ENCODE measurements around the gene SYT1.

SYT1 gene

DNA sequence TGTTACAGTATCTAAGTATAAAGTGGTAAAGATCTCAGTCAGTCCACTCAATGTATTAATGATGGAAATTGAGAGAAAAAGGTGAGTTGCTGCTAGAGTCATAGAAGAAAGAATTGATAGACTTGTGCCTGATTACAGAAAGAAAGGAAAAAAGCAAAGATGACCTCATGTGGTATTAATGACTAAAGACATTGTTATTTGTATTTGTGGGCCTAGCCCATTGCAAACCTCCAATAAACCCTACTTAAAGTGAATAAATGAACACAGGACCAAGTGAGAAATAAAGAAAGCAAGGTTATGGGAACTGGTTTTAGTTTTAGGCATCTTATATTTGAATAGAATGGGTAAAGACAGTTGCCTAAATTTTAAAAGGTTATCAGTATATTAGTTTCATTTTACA lies 105.5 kb downstream of the SYT1 start:
- no peak for DNase-seq (ENCODE audit: low read depth)
- TF ChIP-seq CTCF (IDR thresholded peaks at IDR 0.05; ENCODE audit: low read depth, low read length) (no peak), MYC (IDR thresholded peaks at IDR 0.05; ENCODE audit: low read depth, low read length) (no peak), POLR2A (IDR thresholded peaks at IDR 0.05; ENCODE audit: extremely low read depth, insufficient read length) (no peak)
- TF ChIP-seq, protein P1, sequence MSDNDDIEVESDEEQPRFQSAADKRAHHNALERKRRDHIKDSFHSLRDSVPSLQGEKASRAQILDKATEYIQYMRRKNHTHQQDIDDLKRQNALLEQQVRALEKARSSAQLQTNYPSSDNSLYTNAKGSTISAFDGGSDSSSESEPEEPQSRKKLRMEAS (IDR thresholded peaks at IDR 0.05; ENCODE audit: low read depth, low read length): no peak
- no peak overlapping the region for H3K4me3 ChIP-seq (ENCODE audit: low read depth, low read length)

- TF ChIP-seq POLR2A (IDR thresholded peaks at IDR 0.05; ENCODE audit: extremely low read depth, insufficient read length): no peak
- no peak for TF ChIP-seq CTCF (IDR thresholded peaks at IDR 0.05; ENCODE audit: low read depth, low read length)
- TF ChIP-seq, protein P1 (IDR thresholded peaks at IDR 0.05; ENCODE audit: low read depth, low read length): no peak
- peak; percentile 36 for DNase-seq (ENCODE audit: low read depth)
- H3K4me3 ChIP-seq (ENCODE audit: low read depth, low read length): no peak overlapping the region
These were observed 112.8 kb downstream of the SYT1 start for GRCh38 chr12:78977304-78977867.

- DNase-seq (ENCODE audit: low read depth): no peak
- TF ChIP-seq, protein P1 (IDR thresholded peaks at IDR 0.05; ENCODE audit: low read depth, low read length): no peak
- TF ChIP-seq CTCF (IDR thresholded peaks at IDR 0.05; ENCODE audit: low read depth, low read length) (no peak), POLR2A (IDR thresholded peaks at IDR 0.05; ENCODE audit: extremely low read depth, insufficient read length) (no peak), MYC (IDR thresholded peaks at IDR 0.05; ENCODE audit: low read depth, low read length) (no peak)
- H3K4me3 ChIP-seq (ENCODE audit: low read depth, low read length): no peak overlapping the region
These were observed 129.7 kb downstream of the SYT1 start for GRCh38 chr12:78994168-78994791.

DNA sequence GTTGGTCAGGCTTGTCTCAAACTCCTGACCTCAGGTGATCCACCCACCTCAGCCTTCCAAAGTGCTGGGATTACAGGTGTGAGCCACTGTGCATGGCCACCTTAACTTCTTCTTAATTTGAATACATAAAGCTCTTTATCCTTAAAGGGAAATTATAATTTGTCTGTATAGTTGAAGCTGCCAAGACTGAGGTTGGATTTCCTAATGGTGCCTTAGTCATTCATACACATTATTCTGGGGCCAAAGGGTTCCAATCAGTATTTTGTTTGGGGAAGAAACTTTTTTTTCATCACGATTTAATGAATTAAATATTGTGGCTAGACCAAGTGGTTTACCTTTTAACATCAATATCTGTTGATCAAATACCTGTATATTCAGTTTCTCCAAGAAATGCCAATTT lies 135.9 kb downstream of the SYT1 start:
- no peak for DNase-seq (ENCODE audit: low read depth)
- TF ChIP-seq POLR2A (IDR thresholded peaks at IDR 0.05; ENCODE audit: extremely low read depth, insufficient read length) (no peak), MYC (IDR thresholded peaks at IDR 0.05; ENCODE audit: low read depth, low read length) (no peak), CTCF (IDR thresholded peaks at IDR 0.05; ENCODE audit: low read depth, low read length) (no peak)
- TF ChIP-seq, protein P1 (IDR thresholded peaks at IDR 0.05; ENCODE audit: low read depth, low read length): no peak
- H3K4me3 ChIP-seq (ENCODE audit: low read depth, low read length): no peak overlapping the region

DNA sequence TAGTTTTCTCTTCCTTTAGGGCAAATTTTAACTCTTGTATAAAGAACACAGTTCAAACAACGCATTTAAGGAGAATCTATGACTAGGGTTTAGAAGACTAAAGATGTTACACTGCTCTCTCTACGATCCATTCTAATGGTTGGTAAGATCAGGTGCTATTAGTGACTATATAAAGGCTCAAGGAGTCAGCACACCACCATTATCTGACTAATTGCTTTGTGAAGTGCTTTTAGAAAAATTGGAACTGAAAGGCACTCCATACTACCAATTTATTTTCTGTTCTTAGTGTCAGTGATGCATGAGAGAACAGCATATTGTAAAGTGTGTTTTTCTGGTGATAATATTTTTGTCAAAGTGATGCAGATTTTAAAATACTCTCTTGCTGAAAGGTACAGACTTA lies 136.8 kb downstream of the SYT1 start:
- no peak overlapping the region for H3K4me3 ChIP-seq (ENCODE audit: low read depth, low read length)
- TF ChIP-seq MYC (IDR thresholded peaks at IDR 0.05; ENCODE audit: low read depth, low read length): no peak
- TF ChIP-seq, protein P1 (IDR thresholded peaks at IDR 0.05; ENCODE audit: low read depth, low read length): no peak
- no peak for TF ChIP-seq CTCF (IDR thresholded peaks at IDR 0.05; ENCODE audit: low read depth, low read length)
- no peak for TF ChIP-seq POLR2A (IDR thresholded peaks at IDR 0.05; ENCODE audit: extremely low read depth, insufficient read length)
- DNase-seq (ENCODE audit: low read depth): no peak
